ENCODE results near the gene HNRNPU. TPM values are rescaled to one million over a fixed set of nuclear protein-coding genes. Genes with fewer than 3 reads are reported as not detected.

HNRNPU gene
- polyA plus RNA-seq, 1 donor from 2014 or later = 346 TPM

DNA sequence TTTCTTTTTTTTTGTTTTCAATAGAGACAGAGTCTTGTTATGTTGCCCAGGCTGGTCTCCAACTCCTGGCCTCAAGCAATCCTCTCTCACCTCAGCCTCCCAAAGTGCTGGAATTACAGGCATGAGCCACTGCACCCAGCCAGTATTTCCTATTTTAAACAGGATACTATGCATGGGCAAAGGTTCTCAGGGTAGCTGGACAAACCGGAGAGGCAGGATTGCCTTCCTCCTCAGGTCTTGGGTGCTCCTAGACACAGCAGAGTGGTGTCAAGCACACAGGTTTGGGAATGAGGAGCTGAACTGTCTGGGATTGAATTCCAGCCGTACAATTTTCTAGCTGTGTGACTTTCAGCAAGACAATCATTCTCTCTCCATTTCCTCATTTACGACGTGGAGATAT, 22.9 kb upstream of the HNRNPU start:
- Histone ChIP-seq H3K27me3 (ENCODE audit: insufficient read depth, low read depth, low read length) (no peaks in the 10 kb centered on the region), H3K4me3 (ENCODE audit: low read length) (no peak overlapping the region), H3K79me2 (replicated peaks; ENCODE audit: insufficient read depth, low read length) (no peaks in the 10 kb centered on the region), H2AFZ (ENCODE audit: low read depth, low read length) (no peak overlapping the region), H3K9ac (ENCODE audit: low read length) (no peak overlapping the region), H4K20me1 (ENCODE audit: insufficient read depth) (no peaks in the 10 kb centered on the region), H3K9me2 (ENCODE audit: insufficient read depth, low read length) (no peaks in the 10 kb centered on the region), H3K4me2 (ENCODE audit: low read length) (no peak overlapping the region), H3F3A (ENCODE audit: insufficient read depth, low read length, poor library complexity, severe bottlenecking) (no peaks in the 10 kb centered on the region), H3K9me3 (ENCODE audit: low read length) (no peaks in the 10 kb centered on the region), H3K27ac (ENCODE audit: low read length) (no peak overlapping the region), H3K36me3 (ENCODE audit: insufficient read depth, low read length) (no peaks in the 10 kb centered on the region)
- TF ChIP-seq SMC3 (conservative IDR thresholded peaks at IDR 0.05; ENCODE audit: poor library complexity) (no peak), EP300 (conservative IDR thresholded peaks at IDR 0.05; ENCODE audit: poor library complexity, severe bottlenecking) (no peak), RAD21 (conservative IDR thresholded peaks at IDR 0.05) (no peak), POLR2AphosphoS5 (IDR thresholded peaks at IDR 0.05) (no peak), MXI1 (conservative IDR thresholded peaks at IDR 0.05; ENCODE audit: poor library complexity, severe bottlenecking) (no peak), CTCF (IDR thresholded peaks at IDR 0.05; ENCODE audit: poor library complexity, severe bottlenecking) (no peak), TAF1 (IDR thresholded peaks at IDR 0.05; ENCODE audit: low read depth) (no peak), EZH2 (IDR thresholded peaks at IDR 0.05; ENCODE audit: borderline replicate concordance, insufficient read depth, low read length, poor library complexity, severe bottlenecking) (no peak)
- TF ChIP-seq, protein P1, sequence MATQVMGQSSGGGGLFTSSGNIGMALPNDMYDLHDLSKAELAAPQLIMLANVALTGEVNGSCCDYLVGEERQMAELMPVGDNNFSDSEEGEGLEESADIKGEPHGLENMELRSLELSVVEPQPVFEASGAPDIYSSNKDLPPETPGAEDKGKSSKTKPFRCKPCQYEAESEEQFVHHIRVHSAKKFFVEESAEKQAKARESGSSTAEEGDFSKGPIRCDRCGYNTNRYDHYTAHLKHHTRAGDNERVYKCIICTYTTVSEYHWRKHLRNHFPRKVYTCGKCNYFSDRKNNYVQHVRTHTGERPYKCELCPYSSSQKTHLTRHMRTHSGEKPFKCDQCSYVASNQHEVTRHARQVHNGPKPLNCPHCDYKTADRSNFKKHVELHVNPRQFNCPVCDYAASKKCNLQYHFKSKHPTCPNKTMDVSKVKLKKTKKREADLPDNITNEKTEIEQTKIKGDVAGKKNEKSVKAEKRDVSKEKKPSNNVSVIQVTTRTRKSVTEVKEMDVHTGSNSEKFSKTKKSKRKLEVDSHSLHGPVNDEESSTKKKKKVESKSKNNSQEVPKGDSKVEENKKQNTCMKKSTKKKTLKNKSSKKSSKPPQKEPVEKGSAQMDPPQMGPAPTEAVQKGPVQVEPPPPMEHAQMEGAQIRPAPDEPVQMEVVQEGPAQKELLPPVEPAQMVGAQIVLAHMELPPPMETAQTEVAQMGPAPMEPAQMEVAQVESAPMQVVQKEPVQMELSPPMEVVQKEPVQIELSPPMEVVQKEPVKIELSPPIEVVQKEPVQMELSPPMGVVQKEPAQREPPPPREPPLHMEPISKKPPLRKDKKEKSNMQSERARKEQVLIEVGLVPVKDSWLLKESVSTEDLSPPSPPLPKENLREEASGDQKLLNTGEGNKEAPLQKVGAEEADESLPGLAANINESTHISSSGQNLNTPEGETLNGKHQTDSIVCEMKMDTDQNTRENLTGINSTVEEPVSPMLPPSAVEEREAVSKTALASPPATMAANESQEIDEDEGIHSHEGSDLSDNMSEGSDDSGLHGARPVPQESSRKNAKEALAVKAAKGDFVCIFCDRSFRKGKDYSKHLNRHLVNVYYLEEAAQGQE (IDR thresholded peaks at IDR 0.05; ENCODE audit: borderline replicate concordance) = no peak

GRCh38 chr1:244881552-244882280, 17.4 kb upstream of the HNRNPU start:
- Histone ChIP-seq H3K9me3 (ENCODE audit: low read length) (no peaks in the 10 kb centered on the region), H3K27me3 (ENCODE audit: insufficient read depth, low read depth, low read length) (no peaks in the 10 kb centered on the region), H3K79me2 (replicated peaks; ENCODE audit: insufficient read depth, low read length) (no peaks in the 10 kb centered on the region), H3K36me3 (ENCODE audit: insufficient read depth, low read length) (no peaks in the 10 kb centered on the region), H2AFZ (ENCODE audit: low read depth, low read length) (no peak overlapping the region), H4K20me1 (ENCODE audit: insufficient read depth) (no peaks in the 10 kb centered on the region), H3K9me2 (ENCODE audit: insufficient read depth, low read length) (no peaks in the 10 kb centered on the region), H3F3A (ENCODE audit: insufficient read depth, low read length, poor library complexity, severe bottlenecking) (no peaks in the 10 kb centered on the region), H3K27ac (ENCODE audit: low read length) (no peak overlapping the region), H3K4me3 (ENCODE audit: low read length) (no peak overlapping the region), H3K9ac (ENCODE audit: low read length) (no peak overlapping the region), H3K4me2 (ENCODE audit: low read length) (no peak overlapping the region)
- TF ChIP-seq POLR2AphosphoS5 (IDR thresholded peaks at IDR 0.05) = no peak
- TF ChIP-seq, protein P1 (IDR thresholded peaks at IDR 0.05; ENCODE audit: borderline replicate concordance) = no peak
- no peak for TF ChIP-seq RAD21 (conservative IDR thresholded peaks at IDR 0.05)
- no peak for TF ChIP-seq SMC3 (conservative IDR thresholded peaks at IDR 0.05; ENCODE audit: poor library complexity)
- no peak for TF ChIP-seq MXI1 (conservative IDR thresholded peaks at IDR 0.05; ENCODE audit: poor library complexity, severe bottlenecking)
- no peak for TF ChIP-seq EP300 (conservative IDR thresholded peaks at IDR 0.05; ENCODE audit: poor library complexity, severe bottlenecking)
- no peak for TF ChIP-seq EZH2 (IDR thresholded peaks at IDR 0.05; ENCODE audit: borderline replicate concordance, insufficient read depth, low read length, poor library complexity, severe bottlenecking)
- no peak for TF ChIP-seq TAF1 (IDR thresholded peaks at IDR 0.05; ENCODE audit: low read depth)
- no peak for TF ChIP-seq CTCF (IDR thresholded peaks at IDR 0.05; ENCODE audit: poor library complexity, severe bottlenecking)

Measured in neural cell (in vitro differentiated cells).